Hypothalamus (tissue), 51 donors: ENCODE data around the gene C8B.

Experiments
- DNase-seq, 51 donors: peaks; one replicate each; lab custom pipeline; 2025; lab: John Stamatoyannopoulos, UW

C8B gene

DNA sequence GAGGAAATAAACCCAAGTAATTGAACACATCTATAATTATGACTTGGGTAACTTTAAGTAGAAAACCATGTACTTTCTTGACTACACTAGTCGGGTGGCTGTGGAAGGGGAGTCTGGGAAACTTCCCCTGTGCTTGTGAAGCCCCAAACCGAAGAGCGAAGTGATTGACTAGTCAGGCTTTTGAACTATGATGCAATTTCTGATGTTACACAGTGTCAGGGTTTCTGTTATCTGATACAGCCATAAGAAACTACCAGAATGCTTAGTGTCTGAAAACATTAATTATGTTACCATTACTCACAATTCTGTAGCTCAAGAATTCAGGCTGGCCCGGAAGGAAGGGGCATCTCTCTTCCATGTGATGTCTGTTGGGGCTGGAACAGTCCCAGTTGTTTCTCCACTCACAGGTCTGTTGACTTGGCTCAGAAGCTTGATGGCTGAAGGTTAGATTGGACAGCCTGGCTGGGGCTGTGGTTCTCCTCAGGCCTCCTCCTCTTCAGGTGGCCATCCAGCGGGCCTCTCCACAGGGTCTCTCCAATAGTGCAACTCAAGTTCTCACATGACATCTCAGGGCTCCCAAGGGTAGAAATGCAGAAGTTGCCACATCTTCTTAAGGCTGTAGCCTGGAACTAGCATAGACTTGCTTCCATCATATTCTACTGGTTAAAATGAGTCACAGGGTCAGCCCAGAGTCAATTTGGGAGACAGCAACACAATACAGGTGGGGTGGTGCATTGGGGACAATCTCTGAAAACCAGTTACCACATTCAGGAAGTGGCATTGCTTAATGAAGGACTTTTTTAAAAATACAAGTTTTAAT is 8.3 kb upstream of the C8B start:
- DNase-seq, result no peak

DNA sequence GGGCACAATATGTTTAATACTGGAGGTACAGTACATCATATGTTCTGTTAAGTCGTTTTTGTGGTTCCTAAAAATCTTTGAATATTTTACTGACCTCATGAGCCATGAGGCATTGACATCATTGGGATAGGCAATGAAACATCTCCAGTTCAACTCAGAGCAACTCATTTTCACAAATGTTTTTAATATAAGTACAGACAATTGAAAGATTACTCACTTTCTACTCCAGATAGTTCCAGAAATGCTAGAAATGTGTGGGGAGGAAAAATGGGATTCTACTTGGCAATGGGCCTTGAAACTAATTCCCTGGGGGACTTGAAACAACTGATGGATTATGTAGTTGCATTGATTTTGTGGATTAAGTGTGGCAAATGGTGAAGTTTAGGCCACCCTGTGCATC is 7.2 kb upstream of the C8B start:
- DNase-seq, result no peak

DNA sequence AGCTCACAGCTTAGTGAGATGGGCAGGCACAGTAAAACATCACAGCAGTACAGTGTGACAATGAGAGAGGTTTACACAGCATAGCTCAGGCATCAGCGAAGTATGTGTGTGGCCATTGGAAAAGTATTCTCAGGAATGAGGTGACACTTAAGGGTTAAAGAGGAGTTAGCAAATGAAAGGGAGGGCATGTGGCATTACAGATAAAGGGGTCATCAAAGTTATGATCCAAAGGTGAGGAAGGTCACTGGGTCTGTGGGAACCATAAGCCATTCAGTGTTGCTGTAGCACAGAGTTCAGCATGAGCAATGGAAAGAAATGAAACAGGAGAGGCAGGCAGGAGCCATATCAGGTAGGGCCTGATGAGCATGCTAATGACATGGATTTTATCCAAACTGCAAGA is 4.5 kb upstream of the C8B start:
- DNase-seq, result no peak

DNA sequence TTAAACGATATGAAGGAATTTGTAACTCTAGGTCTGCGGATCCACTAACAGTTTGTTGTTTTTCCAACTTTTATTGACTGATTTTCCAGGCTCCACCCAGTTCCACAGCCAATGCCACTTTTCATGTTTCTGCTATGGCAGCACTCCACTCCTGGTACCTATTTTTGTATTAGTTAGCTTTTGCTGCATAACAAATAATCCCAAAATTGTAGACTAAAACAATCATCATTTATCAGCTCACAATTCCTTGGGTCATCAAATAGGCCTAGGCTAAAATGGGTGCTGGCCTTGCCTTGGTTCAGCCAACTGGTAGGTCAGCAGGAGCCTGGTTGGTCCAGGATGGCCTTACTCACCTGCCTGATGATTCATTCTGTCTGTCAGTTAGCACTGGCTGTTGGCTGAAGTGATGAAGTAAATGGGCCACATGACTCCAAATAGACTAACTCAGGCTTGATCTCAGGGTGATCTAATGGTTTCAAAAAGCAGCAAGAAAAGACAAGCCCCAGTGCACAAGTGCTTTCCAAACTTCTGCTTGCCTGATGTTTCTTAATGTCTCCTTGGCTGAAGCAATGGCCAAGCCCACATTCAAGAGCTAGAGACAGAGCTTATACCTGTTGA is 3.2 kb upstream of the C8B start:
- no peak for DNase-seq

DNA sequence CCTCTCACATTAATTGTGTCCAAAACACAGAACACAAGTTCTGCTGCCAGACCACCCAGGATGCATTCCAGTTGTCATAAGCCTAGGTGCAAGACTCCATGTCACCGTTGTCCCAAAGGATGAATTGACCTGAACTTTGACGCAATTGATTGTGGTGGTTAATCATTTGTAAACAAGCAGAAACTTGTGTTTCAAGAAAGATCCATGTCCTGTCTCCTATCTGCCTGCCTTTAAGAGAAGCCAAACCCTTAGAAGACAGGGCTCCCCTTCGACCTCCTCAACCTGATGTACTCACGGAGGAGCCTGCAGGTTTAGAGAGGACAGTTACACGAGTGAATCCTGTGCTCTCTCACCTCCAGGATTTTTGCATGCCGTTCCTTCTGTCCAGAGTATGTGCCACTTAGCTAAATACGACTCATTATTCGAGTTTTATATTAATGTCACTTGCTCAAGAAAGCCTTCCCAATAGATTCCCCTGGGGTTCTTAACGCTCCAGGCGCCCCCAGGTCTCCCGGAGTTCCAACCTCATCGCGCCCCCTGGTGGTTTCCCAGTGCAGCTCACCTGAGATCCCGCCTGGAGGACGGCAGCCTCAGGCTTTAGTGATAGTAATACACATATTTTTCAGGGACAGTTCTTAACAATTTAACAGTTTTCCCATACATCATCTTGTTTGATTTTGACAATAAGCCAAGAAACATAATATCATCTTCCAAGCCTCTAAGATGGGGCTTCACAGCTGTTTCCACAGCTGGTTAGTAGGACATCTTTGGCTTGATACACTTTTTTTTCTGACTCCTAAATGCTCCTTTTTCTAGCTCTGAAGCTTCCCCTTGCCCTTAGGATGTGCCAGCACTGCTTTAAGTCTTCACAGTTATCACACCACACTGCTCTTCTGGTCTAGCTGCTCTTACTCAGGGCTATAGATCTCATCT is 2.4 kb upstream of the C8B start:
- DNase-seq, result no peak

DNA sequence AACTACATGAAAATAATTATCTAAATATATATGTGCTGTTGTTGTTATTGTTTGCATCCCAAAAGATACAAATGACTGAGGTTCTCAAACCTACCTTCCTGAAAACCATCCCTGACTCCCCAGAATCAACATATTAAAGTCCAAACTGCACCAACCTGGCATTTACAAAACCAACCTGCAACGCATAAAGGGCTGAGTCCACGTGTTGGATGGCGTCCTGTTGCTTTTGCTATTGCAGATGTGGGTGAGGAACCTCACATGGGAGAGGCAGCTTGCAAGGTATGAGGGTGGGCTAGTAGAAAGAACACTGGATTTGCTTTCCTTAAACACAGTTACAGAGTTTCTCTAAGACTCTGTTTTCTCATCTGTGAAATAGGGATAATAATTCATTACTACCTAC is 1.5 kb upstream of the C8B start:
- no peak for DNase-seq

DNA sequence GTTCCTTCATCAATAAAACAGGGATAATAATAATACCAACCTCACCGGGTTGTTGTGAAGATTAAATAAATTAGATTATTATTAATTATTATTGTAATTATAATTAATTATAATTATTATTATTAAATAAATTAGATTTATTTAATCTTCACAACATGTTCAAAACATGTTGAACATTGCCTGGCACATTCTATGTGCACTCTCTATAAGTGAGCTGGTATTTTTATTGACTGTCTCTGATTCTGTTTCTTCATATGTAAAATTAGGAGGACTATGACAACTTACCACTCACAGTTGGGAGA is 834 bp upstream of the C8B start:
- DNase-seq, result no peak

DNA sequence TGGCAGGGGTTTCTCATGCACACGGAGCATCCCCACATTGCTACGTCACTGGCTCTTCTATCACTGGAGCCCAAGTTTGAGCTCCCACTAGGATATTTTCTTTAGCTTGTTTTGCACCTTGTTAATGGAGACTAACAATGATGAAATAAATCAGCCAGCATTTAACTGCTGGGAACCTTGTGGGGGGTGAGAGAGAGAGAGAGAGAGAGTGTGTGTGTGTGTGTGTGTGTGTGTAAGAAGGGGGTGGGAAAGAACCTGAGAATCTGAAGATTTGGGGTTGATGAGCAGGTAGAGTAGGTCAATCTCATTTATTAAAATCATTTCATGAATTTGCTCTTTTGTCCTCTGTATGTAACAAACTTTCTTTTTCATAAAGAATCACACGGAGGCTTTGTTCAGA is 624 bp downstream of the C8B start:
- no peak for DNase-seq

DNA sequence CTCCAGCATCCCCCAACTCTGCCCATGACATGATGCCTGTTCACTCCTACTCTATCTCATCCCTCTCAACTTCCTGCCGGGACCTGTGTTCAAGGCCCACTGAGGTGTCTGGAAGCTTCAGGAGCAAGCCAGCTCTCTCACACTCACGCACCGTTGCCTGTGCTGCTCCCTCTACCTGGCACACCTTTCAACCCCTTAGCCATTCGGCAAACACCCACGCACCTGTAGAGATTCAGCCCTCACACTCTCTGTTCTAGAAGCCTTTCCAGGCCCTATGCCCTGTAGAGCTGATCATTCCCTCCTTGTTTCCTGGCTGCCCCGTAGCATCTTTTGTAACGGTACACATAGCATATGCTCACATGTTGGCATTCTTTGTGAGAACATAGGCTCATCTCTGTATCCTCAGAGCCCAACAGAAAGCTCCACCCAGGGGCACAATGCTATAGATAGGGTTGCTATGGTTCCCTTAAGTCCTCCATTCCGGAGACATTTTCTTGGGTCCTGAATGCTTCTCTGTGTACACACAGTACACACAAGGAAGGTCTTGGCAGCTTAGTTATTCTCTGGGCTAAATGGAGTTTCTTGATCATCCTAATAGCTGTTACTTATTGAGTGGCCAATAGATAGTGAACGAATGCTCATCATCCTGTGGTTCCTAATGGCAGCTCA is 1.3 kb downstream of the C8B start:
- DNase-seq, result no peak

DNA sequence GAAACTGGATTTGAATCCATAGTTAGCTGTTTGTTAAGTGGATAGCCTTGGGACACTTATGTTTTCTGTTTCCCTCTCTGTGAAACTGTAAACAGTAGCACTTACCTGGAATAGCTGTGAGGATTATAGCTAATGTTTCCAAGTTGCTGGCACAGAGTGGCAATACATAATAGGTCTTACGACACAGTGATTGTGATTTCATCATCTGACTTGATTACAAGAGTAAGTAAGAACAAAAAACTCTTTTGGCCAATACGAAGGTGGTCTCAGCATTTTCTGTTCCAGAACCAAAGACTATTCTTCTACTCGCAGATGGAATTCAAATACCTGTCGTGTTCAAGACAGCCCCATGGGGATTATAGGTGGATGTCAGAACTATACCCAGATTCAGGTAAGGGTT is 2.1 kb downstream of the C8B start:
- DNase-seq, result no peak

DNA sequence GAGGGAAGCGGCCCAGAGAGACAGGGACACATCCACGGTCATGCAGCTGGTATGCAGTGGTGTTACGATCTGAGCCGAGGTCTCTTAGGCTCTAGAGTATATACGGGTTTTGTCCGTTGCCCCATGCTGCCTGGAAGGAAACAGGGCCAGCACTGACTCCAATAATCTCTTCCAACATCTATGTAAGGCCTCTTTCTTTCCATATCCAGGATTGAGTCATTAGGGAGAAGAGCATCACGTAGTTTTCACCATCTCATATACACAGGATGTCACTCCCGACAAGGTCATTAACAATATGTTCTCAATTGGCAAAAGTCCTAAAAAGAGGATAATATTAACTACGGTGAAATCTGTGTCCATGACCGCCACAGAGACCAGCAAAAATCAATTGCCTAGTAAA is 4.4 kb downstream of the C8B start:
- DNase-seq, result no peak

DNA sequence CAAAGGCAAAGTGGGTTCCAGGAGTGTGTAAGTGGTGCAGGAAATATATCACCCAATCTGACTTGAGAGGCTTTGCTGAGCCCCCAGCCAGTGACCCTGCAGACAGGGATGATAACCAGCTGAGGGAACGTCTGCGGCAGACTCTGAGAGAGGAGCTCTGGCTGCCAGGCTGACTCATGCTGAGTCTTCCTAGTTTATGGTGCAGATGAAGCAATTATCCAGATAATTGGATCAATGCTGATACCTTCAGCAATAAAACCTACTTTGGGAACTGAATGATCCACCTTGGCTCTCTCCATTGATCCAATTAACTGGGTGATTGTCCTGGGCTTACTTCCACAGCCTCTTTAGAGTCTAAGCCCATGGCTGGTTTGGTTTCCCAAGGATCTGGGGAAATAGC is 7.3 kb downstream of the C8B start:
- DNase-seq, result no peak

DNA sequence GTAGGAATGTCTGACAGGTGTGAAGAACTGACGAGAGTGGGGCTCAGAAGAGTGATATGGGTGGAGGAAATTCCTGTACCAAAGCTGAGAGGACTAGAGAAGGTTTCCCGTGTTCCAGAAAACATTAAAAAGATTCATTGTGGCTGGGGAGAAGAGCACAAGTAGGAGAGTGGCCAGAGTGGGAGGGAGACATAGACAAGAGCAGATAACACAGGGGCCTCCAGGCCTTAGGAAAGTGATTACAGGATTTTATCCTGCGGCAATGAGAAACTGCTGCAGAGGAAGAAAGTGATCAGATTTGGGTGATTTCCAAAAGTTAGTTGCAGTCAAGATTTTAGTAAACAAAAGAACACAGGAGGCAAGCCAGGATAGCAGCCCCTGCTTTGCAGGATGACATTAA is 7.9 kb downstream of the C8B start:
- DNase-seq, result no peak

DNA sequence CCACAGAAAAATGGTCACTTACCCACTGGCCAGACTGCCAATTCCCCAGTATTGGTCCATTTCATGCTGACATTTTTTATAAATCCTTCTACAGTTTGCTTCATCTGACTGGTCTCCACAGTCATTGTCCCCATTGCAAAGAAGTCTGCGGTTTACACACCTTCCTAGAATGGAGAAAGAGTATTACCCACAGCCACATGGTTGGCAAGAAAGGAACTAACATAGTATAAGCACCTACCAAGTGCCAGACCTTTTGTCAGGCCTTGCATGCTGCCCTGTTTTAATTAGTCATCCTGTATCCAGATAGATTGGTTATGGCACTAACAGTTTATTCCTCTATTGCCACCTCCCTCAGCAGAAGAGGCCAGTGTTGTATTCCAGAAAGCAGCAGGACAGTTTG is 11.2 kb downstream of the C8B start:
- no peak for DNase-seq

DNA sequence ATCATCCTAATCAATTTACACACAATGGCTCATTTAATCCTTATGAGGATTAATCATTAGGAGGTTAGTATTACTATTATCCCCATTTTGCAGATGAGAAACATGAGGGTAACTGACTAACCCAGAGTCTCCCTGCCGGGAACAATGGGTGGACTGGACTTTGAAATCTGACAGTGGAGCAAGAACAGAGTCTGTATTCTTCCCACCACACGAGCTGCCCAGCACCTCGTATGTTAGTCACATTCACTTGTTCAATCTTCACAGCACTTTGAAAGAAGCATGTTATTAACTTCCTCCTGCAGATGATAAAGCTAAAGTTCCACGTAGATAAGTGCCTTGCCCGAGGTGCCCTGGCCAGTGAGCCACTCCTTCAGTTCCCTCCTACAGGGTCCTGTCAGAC is 12.4 kb downstream of the C8B start:
- DNase-seq, result no peak

DNA sequence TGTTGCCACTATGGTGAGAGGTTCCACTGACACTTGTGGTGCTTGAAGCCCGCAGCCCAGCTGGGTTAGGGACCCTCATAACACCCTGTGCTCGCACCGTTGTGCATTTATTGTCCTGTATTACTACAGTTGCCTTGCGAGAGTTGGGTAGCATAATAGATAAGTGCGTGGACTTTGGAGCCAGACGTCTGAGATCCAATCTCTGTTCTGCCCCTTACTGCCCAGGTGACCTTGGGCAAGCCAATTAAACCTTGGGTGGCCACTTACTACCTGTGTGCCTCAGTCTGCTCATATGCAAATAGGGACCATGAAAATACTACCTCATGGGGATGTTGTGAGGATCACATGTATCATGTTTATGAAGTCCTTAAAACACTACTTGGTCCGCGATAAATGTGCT is 13.3 kb downstream of the C8B start:
- DNase-seq, result no peak

DNA sequence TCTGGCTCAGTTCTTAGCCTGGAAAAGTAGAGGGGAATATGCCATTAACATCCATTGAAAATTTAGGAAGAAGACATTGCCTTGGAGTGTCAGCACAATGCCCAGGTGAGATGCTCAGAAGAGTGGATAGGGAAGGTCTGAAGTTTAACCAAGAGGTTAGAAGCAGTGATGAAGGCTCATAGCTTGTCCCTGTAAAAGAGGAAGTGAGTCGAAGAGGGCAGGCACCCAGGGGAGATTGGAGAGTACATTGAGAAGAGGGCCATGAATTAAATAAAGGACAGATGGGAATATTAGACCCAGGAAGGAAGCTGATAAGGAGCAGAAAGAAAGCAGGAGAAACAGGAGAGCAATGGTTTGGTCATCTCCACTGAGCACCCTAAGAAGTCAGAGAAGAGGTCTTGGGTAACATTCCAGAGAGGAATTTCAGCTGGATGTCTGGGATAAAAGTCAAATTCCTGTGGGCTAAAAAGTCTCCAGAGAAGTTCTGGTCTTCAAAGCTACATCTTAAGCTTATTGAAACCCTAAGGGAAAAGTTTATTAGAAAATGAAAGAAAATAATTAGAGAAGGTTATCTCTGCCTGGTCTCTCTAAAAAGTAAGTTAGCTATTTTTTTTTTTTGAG is 17.3 kb downstream of the C8B start:
- no peak for DNase-seq

DNA sequence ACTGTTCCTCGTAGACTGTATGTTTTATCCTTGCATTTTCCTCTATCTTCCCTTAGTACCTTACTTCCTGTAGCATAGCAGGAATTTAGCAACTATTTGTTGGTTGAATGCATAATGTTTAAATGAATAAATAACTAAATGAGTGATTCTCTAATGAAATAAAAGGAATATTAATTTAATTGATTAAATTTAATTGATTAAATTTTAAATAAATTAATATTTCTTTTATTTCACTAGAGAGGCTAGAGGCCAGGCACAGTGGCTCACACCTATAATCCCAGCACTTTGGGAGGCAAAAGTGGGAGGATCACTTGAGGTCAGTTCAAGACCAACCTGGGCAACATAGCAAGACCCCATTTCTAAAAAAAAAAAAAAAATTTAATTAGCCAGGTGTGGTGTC is 25.8 kb downstream of the C8B start:
- no peak for DNase-seq

DNA sequence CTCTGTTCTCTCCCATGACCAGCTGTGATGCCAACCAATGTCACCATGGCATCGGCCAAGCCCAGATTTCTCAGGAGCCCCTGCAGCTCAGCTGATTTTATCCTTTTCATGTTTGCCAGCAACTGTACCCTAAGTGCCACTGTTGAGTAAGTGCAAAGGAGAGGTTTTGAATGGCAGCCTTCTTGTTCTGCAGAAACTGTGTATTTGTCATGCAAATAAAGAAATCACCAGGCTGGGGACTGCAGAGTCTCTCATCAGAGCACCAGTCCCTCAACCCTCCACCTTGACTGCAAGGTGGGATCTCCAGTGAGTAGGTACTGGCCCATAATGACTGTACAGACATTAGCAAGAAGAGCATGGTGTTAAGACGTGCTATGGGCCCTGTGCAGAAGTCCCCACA is 26.6 kb downstream of the C8B start:
- DNase-seq, result no peak

DNA sequence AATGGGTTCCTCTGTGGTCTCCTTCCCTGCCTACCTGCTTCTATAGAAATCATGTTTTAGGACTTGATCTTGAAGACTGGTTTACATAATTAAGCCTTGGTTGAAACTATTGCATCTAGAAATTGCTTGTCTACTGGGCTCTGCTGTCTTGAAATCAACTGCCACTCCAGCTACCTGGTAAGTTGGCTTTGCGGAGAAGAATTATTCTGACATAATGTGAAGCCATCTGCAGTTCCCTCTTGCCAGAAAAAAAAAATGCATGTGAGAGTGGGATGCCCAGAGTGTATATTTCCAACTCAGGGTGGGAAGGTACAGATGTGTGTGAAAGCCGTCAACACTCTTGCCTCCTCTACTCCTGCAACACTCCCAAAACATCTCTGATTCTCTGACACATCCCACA is 27.2 kb downstream of the C8B start:
- no peak for DNase-seq
